Calu3 (cell line): ENCODE data around the gene EPHB6. TPM values are rescaled to one million over a fixed set of nuclear protein-coding genes. Genes with fewer than 3 reads are reported as not detected.
A peak's percentile ranks its signal among the peaks of the same experiment; 100 is the strongest.

Experiments used
- BruUV-seq: library from RNA; stranded (reverse); fragments of 400-500 nt; replicated peaks from 2 replicates; lab custom pipeline; 2021; lab: Mats Ljungman, UMichigan
- CTCF ChIA-PET: fragments of 300-600 bp; sonication (Branson Sonifier 250); formaldehyde crosslinking; loops from one replicate; lab custom pipeline; 2022; ENCODE audit warnings: antibody characterized with exemption; lab: Charles Lee
- DNase-seq: peaks from one replicate; pipeline ENCODE4 v3.0.0; 2022
- H3K27ac Mint-ChIP-seq: one replicate; pipeline ENCODE4 v1.8.0; 2022; ENCODE audit warnings: mixed read lengths; ENCODE audit not compliant: unreplicated experiment
- H3K27me3 Mint-ChIP-seq: one replicate; pipeline ENCODE4 v1.8.0; 2022; ENCODE audit warnings: mixed read lengths; ENCODE audit not compliant: unreplicated experiment
- H3K36me3 Mint-ChIP-seq: one replicate; pipeline ENCODE4 v1.8.0; 2022; ENCODE audit warnings: mild to moderate bottlenecking, moderate library complexity, mixed read lengths; ENCODE audit not compliant: insufficient read depth, unreplicated experiment
- H3K4me1 Mint-ChIP-seq: one replicate; pipeline ENCODE4 v1.8.0; 2022; ENCODE audit warnings: mild to moderate bottlenecking, low read depth, mixed read lengths; ENCODE audit not compliant: unreplicated experiment
- H3K4me3 Mint-ChIP-seq: one replicate; pipeline ENCODE4 v1.8.0; 2022; ENCODE audit warnings: mild to moderate bottlenecking, low read depth, moderate library complexity, mixed read lengths; ENCODE audit not compliant: unreplicated experiment
- H3K9me3 Mint-ChIP-seq: one replicate; pipeline ENCODE4 v1.8.0; 2022; ENCODE audit warnings: low read depth, mixed read lengths; ENCODE audit not compliant: unreplicated experiment
- intact Hi-C: fragments of 100-400 bp; cut with micrococcal nuclease; formaldehyde crosslinking; loops from one replicate; pipeline ENCODE4 v1.10.0; 2022; ENCODE audit not compliant: unreplicated experiment
- total RNA-seq: library from RNA; stranded (reverse); gene quantifications from 2 replicates; pipeline ENCODE4 v1.2.3, GENCODE V29; 2022
- TF ChIP-seq, protein P1 (sequence below): fragments of 200-600 bp; IDR thresholded peaks from one replicate; pipeline ENCODE4 v1.8.0; 2022; ENCODE audit warnings: antibody characterized with exemption; ENCODE audit not compliant: unreplicated experiment

The EPHB6 gene
- total RNA-seq, 1 experiment from 2014 or later = 3.0 TPM

DNA sequence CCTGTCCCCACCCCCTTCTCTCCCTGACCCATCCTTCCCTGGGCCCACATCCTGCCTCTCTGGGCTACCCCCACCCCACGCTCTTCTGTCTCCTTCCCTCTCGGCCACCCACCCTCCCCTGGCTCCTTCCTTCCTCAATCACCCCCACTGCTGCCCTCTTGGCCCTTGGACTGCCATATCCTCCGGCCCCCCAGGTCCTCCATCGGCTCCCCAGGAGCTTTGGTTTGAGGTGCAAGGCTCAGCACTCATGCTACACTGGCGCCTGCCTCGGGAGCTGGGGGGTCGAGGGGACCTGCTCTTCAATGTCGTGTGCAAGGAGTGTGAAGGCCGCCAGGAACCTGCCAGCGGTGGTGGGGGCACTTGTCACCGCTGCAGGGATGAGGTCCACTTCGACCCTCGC is 10.9 kb downstream of the EPHB6 start:
- peaks cover 85% of the 10 kb centered on the region for H3K27me3 Mint-ChIP-seq
- H3K27ac Mint-ChIP-seq = no peak overlapping the region
- H3K4me1 Mint-ChIP-seq = no peaks in the 10 kb centered on the region
- TF ChIP-seq, protein P1, sequence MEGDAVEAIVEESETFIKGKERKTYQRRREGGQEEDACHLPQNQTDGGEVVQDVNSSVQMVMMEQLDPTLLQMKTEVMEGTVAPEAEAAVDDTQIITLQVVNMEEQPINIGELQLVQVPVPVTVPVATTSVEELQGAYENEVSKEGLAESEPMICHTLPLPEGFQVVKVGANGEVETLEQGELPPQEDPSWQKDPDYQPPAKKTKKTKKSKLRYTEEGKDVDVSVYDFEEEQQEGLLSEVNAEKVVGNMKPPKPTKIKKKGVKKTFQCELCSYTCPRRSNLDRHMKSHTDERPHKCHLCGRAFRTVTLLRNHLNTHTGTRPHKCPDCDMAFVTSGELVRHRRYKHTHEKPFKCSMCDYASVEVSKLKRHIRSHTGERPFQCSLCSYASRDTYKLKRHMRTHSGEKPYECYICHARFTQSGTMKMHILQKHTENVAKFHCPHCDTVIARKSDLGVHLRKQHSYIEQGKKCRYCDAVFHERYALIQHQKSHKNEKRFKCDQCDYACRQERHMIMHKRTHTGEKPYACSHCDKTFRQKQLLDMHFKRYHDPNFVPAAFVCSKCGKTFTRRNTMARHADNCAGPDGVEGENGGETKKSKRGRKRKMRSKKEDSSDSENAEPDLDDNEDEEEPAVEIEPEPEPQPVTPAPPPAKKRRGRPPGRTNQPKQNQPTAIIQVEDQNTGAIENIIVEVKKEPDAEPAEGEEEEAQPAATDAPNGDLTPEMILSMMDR = no peak
- no peak for DNase-seq
- intact Hi-C loops = no loop called here
- no peaks in the 10 kb centered on the region for H3K9me3 Mint-ChIP-seq
- CTCF ChIA-PET = interaction anchor here (1.2 to 2.1 kb wide), 8 partner anchors 10 to 262 kb away, joined by 3 to 9 read pairs (median 4); no protein-coding TSS in a partner anchor
- no TSS peak for BruUV-seq
- H3K4me3 Mint-ChIP-seq = no peak overlapping the region
- H3K36me3 Mint-ChIP-seq = no peaks in the 10 kb centered on the region

- CTCF ChIA-PET = interaction anchor here (1.0 to 2.1 kb wide), 9 partner anchors 11 to 263 kb away, joined by 3 to 9 read pairs (median 4); partner anchors contain the start of gene EPHB6
- intact Hi-C loops = no loop called here
- H3K9me3 Mint-ChIP-seq = no peaks in the 10 kb centered on the region
- TF ChIP-seq, protein P1 = peak; percentile 44
- DNase-seq = peak; percentile 74
- H3K4me3 Mint-ChIP-seq = no peak overlapping the region
- BruUV-seq = no TSS peak
- peaks cover 77% of the 10 kb centered on the region for H3K27me3 Mint-ChIP-seq
- H3K4me1 Mint-ChIP-seq = no peaks in the 10 kb centered on the region
- H3K27ac Mint-ChIP-seq = no peak overlapping the region
- H3K36me3 Mint-ChIP-seq = no peaks in the 10 kb centered on the region
Measured at GRCh38 chr7:142866361-142867096, 11.7 kb downstream of the EPHB6 start.

GRCh38 chr7:142867097-142867378 is 12.2 kb downstream of the EPHB6 start:
- intact Hi-C loops = no loop called here
- TF ChIP-seq, protein P1 = no peak
- H3K4me1 Mint-ChIP-seq = no peaks in the 10 kb centered on the region
- no peaks in the 10 kb centered on the region for H3K36me3 Mint-ChIP-seq
- H3K9me3 Mint-ChIP-seq = no peaks in the 10 kb centered on the region
- BruUV-seq = no TSS peak
- no peak overlapping the region for H3K4me3 Mint-ChIP-seq
- peaks cover 72% of the 10 kb centered on the region for H3K27me3 Mint-ChIP-seq
- H3K27ac Mint-ChIP-seq = no peak overlapping the region
- no peak for DNase-seq
- CTCF ChIA-PET = interaction anchor here (1.0 to 2.1 kb wide), 5 partner anchors 11 to 94 kb away, joined by 3 to 9 read pairs (median 4); partner anchors contain the start of gene EPHB6

DNA sequence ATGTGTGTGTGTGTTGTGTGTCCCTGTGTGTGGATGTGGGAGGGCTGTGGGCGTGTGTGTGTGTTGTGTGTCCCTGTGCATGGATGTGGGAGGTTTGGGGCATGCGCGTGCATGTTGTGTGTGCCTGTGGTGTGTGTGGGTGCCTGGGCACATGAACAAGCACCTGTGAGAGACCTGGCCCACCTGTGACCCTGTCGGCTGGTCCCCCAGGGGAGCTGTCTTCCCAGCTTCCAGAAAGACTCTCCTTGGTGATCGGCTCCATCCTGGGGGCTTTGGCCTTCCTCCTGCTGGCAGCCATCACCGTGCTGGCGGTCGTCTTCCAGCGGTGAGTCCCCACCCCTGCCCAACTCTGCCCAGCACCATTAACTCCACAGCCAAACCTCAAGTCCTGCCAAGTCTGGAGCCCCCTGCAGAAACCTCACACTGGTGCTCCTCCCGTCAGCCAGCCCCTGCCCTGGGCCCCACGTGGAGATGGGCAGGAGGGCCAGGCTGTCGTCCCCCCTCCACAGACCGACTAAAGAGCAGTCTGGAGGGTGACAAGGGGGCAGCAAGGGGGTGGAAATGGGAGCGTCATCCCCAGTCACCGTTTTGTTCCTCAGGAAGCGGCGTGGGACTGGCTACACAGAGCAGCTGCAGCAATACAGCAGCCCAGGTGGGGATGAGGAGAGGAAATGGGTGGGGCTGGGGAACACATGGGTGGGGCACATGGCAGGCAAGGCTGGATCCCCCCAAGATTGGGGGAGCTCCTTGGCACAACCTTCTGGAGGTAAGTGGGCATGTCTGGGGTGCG is 12.7 kb downstream of the EPHB6 start:
- BruUV-seq = no TSS peak
- Mint-ChIP-seq H3K4me1 (no peaks in the 10 kb centered on the region), H3K36me3 (no peaks in the 10 kb centered on the region), H3K9me3 (no peaks in the 10 kb centered on the region), H3K27ac (no peak overlapping the region), H3K4me3 (no peak overlapping the region), H3K27me3 (peaks cover 66% of the 10 kb centered on the region)
- CTCF ChIA-PET = interaction anchor here (2.1 kb wide), 1 partner anchor 14 kb away, joined by 9 read pairs; no protein-coding TSS in a partner anchor
- DNase-seq = no peak
- TF ChIP-seq, protein P1 = no peak
- intact Hi-C loops = no loop called here
